Calu3 (cell line): Measurements from ENCODE around the gene TAS1R2. TPM values are rescaled to one million over a fixed set of nuclear protein-coding genes. Genes with fewer than 3 reads are reported as not detected.

Source experiments
- BruUV-seq: library from RNA; stranded (reverse); fragments of 400-500 nt; replicated peaks from 2 replicates; lab custom pipeline; 2021; lab: Mats Ljungman, UMichigan
- CTCF ChIA-PET: fragments of 300-600 bp; sonication (Branson Sonifier 250); formaldehyde crosslinking; loops from one replicate; lab custom pipeline; 2022; ENCODE audit warnings: antibody characterized with exemption; lab: Charles Lee
- DNase-seq: peaks from one replicate; pipeline ENCODE4 v3.0.0; 2022
- H3K27ac Mint-ChIP-seq: one replicate; pipeline ENCODE4 v1.8.0; 2022; ENCODE audit warnings: mixed read lengths; ENCODE audit not compliant: unreplicated experiment
- H3K27me3 Mint-ChIP-seq: one replicate; pipeline ENCODE4 v1.8.0; 2022; ENCODE audit warnings: mixed read lengths; ENCODE audit not compliant: unreplicated experiment
- H3K36me3 Mint-ChIP-seq: one replicate; pipeline ENCODE4 v1.8.0; 2022; ENCODE audit warnings: mild to moderate bottlenecking, moderate library complexity, mixed read lengths; ENCODE audit not compliant: insufficient read depth, unreplicated experiment
- H3K4me1 Mint-ChIP-seq: one replicate; pipeline ENCODE4 v1.8.0; 2022; ENCODE audit warnings: mild to moderate bottlenecking, low read depth, mixed read lengths; ENCODE audit not compliant: unreplicated experiment
- H3K4me3 Mint-ChIP-seq: one replicate; pipeline ENCODE4 v1.8.0; 2022; ENCODE audit warnings: mild to moderate bottlenecking, low read depth, moderate library complexity, mixed read lengths; ENCODE audit not compliant: unreplicated experiment
- H3K9me3 Mint-ChIP-seq: one replicate; pipeline ENCODE4 v1.8.0; 2022; ENCODE audit warnings: low read depth, mixed read lengths; ENCODE audit not compliant: unreplicated experiment
- intact Hi-C: fragments of 100-400 bp; cut with micrococcal nuclease; formaldehyde crosslinking; loops from one replicate; pipeline ENCODE4 v1.10.0; 2022; ENCODE audit not compliant: unreplicated experiment
- microRNA-seq: library from miRNA; unstranded; fragments of <30 nt; microRNA quantifications from one replicate; pipeline ENCODE4 v1.2.0, GENCODE V29; 2022
- total RNA-seq: library from RNA; stranded (reverse); gene quantifications from 2 replicates; pipeline ENCODE4 v1.2.3, GENCODE V29; 2022
- TF ChIP-seq, protein P1 (sequence below): fragments of 200-600 bp; IDR thresholded peaks from one replicate; pipeline ENCODE4 v1.8.0; 2022; ENCODE audit warnings: antibody characterized with exemption; ENCODE audit not compliant: unreplicated experiment

Gene TAS1R2
- total RNA-seq, 1 experiment from 2014 or later = not detected

GRCh38 chr1:18794051-18794450 lies 65.4 kb downstream of the TAS1R2 start:
- H3K4me3 Mint-ChIP-seq = no peak overlapping the region
- CTCF ChIA-PET = interaction anchor here (0.5 kb wide), 1 partner anchor 223 kb away, joined by 6 read pairs; no protein-coding TSS in a partner anchor
- H3K27ac Mint-ChIP-seq = no peak overlapping the region
- no peaks in the 10 kb centered on the region for H3K4me1 Mint-ChIP-seq
- H3K36me3 Mint-ChIP-seq = no peaks in the 10 kb centered on the region
- peaks cover 100% of the 10 kb centered on the region for H3K27me3 Mint-ChIP-seq
- H3K9me3 Mint-ChIP-seq = no peaks in the 10 kb centered on the region
- no peak for DNase-seq
- TF ChIP-seq, protein P1, sequence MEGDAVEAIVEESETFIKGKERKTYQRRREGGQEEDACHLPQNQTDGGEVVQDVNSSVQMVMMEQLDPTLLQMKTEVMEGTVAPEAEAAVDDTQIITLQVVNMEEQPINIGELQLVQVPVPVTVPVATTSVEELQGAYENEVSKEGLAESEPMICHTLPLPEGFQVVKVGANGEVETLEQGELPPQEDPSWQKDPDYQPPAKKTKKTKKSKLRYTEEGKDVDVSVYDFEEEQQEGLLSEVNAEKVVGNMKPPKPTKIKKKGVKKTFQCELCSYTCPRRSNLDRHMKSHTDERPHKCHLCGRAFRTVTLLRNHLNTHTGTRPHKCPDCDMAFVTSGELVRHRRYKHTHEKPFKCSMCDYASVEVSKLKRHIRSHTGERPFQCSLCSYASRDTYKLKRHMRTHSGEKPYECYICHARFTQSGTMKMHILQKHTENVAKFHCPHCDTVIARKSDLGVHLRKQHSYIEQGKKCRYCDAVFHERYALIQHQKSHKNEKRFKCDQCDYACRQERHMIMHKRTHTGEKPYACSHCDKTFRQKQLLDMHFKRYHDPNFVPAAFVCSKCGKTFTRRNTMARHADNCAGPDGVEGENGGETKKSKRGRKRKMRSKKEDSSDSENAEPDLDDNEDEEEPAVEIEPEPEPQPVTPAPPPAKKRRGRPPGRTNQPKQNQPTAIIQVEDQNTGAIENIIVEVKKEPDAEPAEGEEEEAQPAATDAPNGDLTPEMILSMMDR = no peak
- no TSS peak for BruUV-seq
- intact Hi-C loops = no loop called here

DNA sequence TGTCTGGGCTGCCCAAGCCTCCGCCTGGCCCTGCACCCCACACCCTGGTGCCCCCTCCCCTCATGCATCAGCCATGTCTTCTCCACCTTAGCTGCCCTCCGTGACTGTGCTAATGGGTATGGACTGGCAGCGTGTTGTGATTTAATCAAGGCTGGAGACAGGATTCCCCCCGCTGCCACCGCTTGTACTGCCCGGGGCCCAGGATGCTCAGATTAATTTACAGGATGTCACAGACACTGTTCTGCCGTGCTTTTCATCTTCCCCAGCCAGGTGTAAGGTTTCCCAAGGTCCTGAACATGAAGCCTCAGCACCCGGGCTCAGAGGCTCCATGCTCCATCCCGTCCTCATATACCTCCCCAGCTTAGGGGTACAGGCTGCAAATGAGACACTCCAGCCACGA lies 66.3 kb downstream of the TAS1R2 start:
- Mint-ChIP-seq H3K27ac (no peak overlapping the region), H3K9me3 (no peaks in the 10 kb centered on the region), H3K27me3 (peaks cover 96% of the 10 kb centered on the region), H3K4me1 (no peaks in the 10 kb centered on the region), H3K36me3 (no peaks in the 10 kb centered on the region), H3K4me3 (no peak overlapping the region)
- intact Hi-C loops = no loop called here
- no TSS peak for BruUV-seq
- CTCF ChIA-PET = no interaction called here
- no peak for DNase-seq
- TF ChIP-seq, protein P1 = no peak

DNA sequence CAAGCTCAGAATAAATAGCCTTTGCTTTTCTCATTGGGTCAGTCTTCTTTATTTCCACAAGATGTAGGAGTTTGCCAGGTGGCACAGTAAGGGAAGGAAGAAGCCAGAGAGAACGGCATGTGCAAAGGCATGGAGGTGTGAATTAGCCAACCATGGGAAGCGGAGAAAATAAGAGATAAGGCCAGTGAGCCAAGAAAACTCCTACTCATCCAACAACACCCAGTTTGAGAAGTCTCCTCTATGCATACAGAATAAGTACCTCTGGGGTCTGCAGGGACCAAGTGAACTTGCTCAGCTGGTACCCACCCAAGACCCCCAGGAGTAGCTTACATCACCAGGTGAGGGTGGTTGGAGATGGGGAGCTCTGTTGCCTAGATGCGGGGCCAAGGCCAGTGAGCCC lies 66.7 kb downstream of the TAS1R2 start:
- no peak overlapping the region for H3K27ac Mint-ChIP-seq
- TF ChIP-seq, protein P1 = no peak
- intact Hi-C loops = no loop called here
- H3K4me3 Mint-ChIP-seq = no peak overlapping the region
- no peaks in the 10 kb centered on the region for H3K36me3 Mint-ChIP-seq
- peaks cover 96% of the 10 kb centered on the region for H3K27me3 Mint-ChIP-seq
- no TSS peak for BruUV-seq
- H3K9me3 Mint-ChIP-seq = no peaks in the 10 kb centered on the region
- CTCF ChIA-PET = no interaction called here
- no peaks in the 10 kb centered on the region for H3K4me1 Mint-ChIP-seq
- no peak for DNase-seq

Small RNAs within 50 kb of the gene (microRNA-seq; reads per million reads assigned to microRNA genes)
- gene MIR1290 = not detected
- not detected for gene MIR4695

Other genes starting within 250 kb of the TAS1R2 start
- gene PAX7, start 228.8 kb downstream of the TAS1R2 start, total RNA-seq = not detected in 2 replicates
- 10.1 and 10.7 TPM in 2 replicates for gene ALDH4A1, start 42.9 kb upstream of the TAS1R2 start, total RNA-seq
- gene IFFO2, start 97.0 kb upstream of the TAS1R2 start, total RNA-seq = 6.6 and 13.0 TPM in 2 replicates